Esophagus squamous epithelium (tissue), 5 donors: Measurements from ENCODE around the gene MTCL1. TPM values are rescaled to one million over a fixed set of nuclear protein-coding genes. Genes with fewer than 3 reads are reported as not detected.

Experiments used
- DNase-seq: peaks from one replicate; lab custom pipeline; 2025; lab: John Stamatoyannopoulos, UW
- H3K27ac ChIP-seq, 4 donors: fragments of 200-600 bp; sonication (generic); one replicate each; pipeline ENCODE4 v1.5.1; 2016 to 2019; ENCODE audit warnings: mild to moderate bottlenecking in 1 of 4
- H3K27me3 ChIP-seq, 4 donors: fragments of 200-600 bp; sonication (generic); 1 replicate in 3 of 4; 2 replicates in 1 of 4; pipeline versions ENCODE4 v1.5.1 to v1.6.0; 2017 to 2021; ENCODE audit warnings: antibody characterized with exemption in 1 of 4
- H3K36me3 ChIP-seq, 3 donors: fragments of 200-600 bp; sonication (generic); one replicate each; pipeline ENCODE4 v1.5.1; 2016 to 2019
- H3K4me1 ChIP-seq, 3 donors: fragments of 200-600 bp; sonication (generic); one replicate each; pipeline ENCODE4 v1.5.1; 2017 to 2019
- H3K4me3 ChIP-seq, 4 donors: fragments of 200-600 bp; sonication (generic); 1 replicate in 3 of 4; 2 replicates in 1 of 4; pipeline ENCODE4 v1.5.1; 2016 to 2019; ENCODE audit warnings: mild to moderate bottlenecking in 2 of 4, moderate library complexity in 1 of 4
- H3K9me3 ChIP-seq, 3 donors: fragments of 200-600 bp; sonication (generic); one replicate each; pipeline ENCODE4 v1.5.1; 2016 to 2019
- CTCF ChIP-seq, 6 experiments: fragments of 450-650 bp in 4 of 6; fragments of 200-600 bp in 2 of 6; sonication (generic) in 2 of 6; IDR thresholded peaks; one replicate each; pipeline ENCODE4 v1.5.1; 2016 to 2019; ENCODE audit warnings: antibody characterized with exemption in 6 of 6, mild to moderate bottlenecking in 4 of 6, moderate library complexity in 4 of 6
- POLR2A ChIP-seq, 4 donors: fragments of 450-650 bp; IDR thresholded peaks; one replicate each; pipeline ENCODE4 v1.6.1; 2017; ENCODE audit warnings: antibody characterized with exemption in 4 of 4, mild to moderate bottlenecking in 4 of 4, moderate library complexity in 3 of 4
- WGBS, 2 donors: methylation state at CpG; one replicate each; pipeline ENCODE4 v1.1.5; 2018; 5-methylcytosine and 5-hydroxymethylcytosine counted together
- intact Hi-C: fragments of 100-400 bp; cut with DNase I; formaldehyde crosslinking; loops from one replicate; pipeline ENCODE4 v1.15.0; 2022
- total RNA-seq, 4 donors: library from RNA; depleted of rRNA; stranded (reverse); fragments of >200 nt; gene quantifications; one replicate each; pipeline ENCODE4 v1.1.0, GENCODE V29; 2016
- donor health status: DM: yes; HTN: yes; CAD: no.

Gene MTCL1
- total RNA-seq, 4 donors from 2014 or later, result 6.5 to 16.4 (median 7.9) TPM

GRCh38 chr18:8751692-8752091, 46.3 kb downstream of the MTCL1 start:
- TF ChIP-seq CTCF (IDR thresholded peaks at IDR 0.05) (no peak), POLR2A (IDR thresholded peaks at IDR 0.05) (no peak)
- H3K36me3 ChIP-seq, result no peaks in the 10 kb centered on the region
- H3K4me1 ChIP-seq, result peaks cover 8 to 33% (median 20%) of the 10 kb centered on the region in 3 donors
- intact Hi-C loops, result no loop called here
- no peaks in the 10 kb centered on the region for H3K9me3 ChIP-seq
- H3K27ac ChIP-seq, result peak overlapping the region; percentile 63 to 81 (median 76)
- 49 to 55% methylated on average over 9 of the region's 9 CpGs for WGBS, 2 donors
- no peaks in the 10 kb centered on the region for H3K27me3 ChIP-seq
- no peak for DNase-seq
- peak overlapping the region in 1 of 4 donors; percentile 32 for H3K4me3 ChIP-seq

DNA sequence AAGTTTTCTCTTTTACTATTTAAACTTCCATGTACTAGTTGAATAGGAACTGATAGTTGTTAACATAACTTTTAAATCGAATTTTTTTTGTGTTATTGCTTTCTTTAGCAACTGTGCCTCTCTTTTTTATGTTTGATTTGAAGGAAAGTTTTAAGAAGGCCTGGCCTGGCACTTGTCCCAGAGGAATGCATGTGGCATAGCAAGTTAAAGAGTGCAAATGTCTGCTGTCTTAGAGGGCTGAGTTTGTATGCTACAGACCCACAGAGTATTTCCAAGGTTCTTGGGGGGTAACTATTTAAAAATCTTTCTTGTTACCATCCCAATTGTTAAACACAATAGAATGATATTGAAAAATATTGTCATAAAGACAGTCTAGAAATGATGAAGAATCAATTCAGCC, 47.0 kb downstream of the MTCL1 start:
- H3K36me3 ChIP-seq, result no peaks in the 10 kb centered on the region
- no peak for DNase-seq
- H3K9me3 ChIP-seq, result no peaks in the 10 kb centered on the region
- no peaks in the 10 kb centered on the region for H3K27me3 ChIP-seq
- intact Hi-C loops, result no loop called here
- peak overlapping the region; percentile 13 to 79 (median 68) for H3K27ac ChIP-seq
- peaks cover 8 to 39% (median 17%) of the 10 kb centered on the region in 3 donors for H3K4me1 ChIP-seq
- WGBS, 2 donors, result 12% methylated on average over 1 of the region's 1 CpG
- no peak for TF ChIP-seq POLR2A (IDR thresholded peaks at IDR 0.05)
- no peak for TF ChIP-seq CTCF (IDR thresholded peaks at IDR 0.05)
- no peak overlapping the region for H3K4me3 ChIP-seq

DNA sequence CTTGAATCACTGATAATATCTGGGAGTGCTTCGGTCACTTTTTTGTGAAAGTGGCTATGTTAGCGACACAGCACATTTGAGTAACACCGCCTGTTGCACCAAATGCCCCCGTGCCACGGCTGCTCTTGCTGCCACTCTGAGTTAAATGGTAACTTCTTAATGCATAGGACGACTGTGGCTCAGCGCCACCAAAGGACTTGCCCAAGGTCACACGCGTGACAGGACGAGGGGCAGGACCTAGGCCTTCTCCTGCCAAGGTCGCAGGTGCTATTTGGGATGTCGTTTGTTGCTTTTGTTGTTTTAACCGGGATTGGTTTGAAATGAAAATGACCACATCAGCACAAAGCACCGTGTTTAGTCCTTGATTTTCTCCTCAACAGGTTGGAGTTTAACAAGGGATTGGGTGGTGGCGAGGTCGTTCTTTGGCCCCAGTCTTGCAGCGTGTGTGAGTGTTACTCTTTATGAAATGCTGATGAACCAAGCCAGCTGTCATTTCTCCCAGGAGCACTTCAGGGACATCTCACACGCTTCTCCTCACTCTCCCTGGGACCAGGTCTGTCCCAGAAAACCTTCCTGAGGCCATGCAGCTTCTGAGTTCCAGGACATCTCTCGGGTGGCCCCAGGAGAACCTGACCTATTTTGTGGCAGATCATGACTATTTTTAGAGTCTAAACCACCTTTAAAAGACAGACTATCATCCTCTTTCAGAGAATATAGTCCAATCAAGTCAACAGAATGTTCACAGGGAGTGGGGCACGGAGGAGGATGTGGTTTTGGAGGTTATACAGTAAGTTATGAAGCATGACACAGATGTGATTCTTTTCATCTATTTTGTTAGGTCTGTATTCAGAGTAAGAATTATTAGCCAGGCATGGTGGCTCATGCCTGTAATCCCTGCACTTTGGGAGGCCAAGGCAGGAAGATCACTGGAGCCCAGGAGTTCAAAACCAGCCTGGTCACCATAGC, 49.9 kb downstream of the MTCL1 start:
- H3K4me3 ChIP-seq, result no peak overlapping the region
- no peaks in the 10 kb centered on the region for H3K36me3 ChIP-seq
- H3K9me3 ChIP-seq, result no peaks in the 10 kb centered on the region
- no peak for DNase-seq
- TF ChIP-seq POLR2A (IDR thresholded peaks at IDR 0.05), result no peak
- no peak for TF ChIP-seq CTCF (IDR thresholded peaks at IDR 0.05)
- H3K27ac ChIP-seq, result peak overlapping the region in 1 of 4 donors; percentile 13
- peaks cover 7 to 44% (median 19%) of the 10 kb centered on the region in 3 donors for H3K4me1 ChIP-seq
- 87 to 91% methylated on average over 12 to 13 of the region's 20 CpGs for WGBS, 2 donors
- H3K27me3 ChIP-seq, result no peaks in the 10 kb centered on the region
- intact Hi-C loops, result no loop called here

DNA sequence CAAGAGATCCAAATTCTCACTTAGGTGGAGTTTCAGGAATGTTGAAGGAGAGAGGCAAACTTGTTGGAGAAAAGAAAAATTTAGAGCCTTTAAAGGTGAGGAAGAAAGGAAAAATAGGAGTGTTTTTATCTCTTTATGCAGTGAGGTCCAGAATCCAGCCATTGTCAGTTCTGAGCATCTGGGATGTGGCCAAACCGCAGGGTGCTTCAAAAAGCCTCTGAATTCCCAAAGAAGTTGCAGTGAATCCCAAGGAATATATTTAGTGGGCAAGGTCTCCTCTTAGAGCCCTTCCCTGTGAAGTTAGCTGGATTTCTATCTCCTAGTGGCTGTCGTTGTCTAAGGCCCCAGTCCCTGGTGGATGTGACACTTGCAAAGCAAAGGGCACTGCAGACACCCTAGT, 51.2 kb downstream of the MTCL1 start:
- peaks cover 0 to 31% (median 8%) of the 10 kb centered on the region in 3 donors for H3K4me1 ChIP-seq
- 76 to 79% methylated on average over 2 of the region's 2 CpGs for WGBS, 2 donors
- H3K36me3 ChIP-seq, result no peaks in the 10 kb centered on the region
- no peak overlapping the region for H3K27ac ChIP-seq
- intact Hi-C loops, result no loop called here
- no peaks in the 10 kb centered on the region for H3K27me3 ChIP-seq
- H3K9me3 ChIP-seq, result no peaks in the 10 kb centered on the region
- H3K4me3 ChIP-seq, result no peak overlapping the region
- no peak for DNase-seq
- no peak for TF ChIP-seq CTCF (IDR thresholded peaks at IDR 0.05)
- TF ChIP-seq POLR2A (IDR thresholded peaks at IDR 0.05), result no peak

- no peak overlapping the region for H3K27ac ChIP-seq
- no peaks in the 10 kb centered on the region for H3K9me3 ChIP-seq
- no peaks in the 10 kb centered on the region for H3K27me3 ChIP-seq
- H3K4me1 ChIP-seq, result peaks cover 0 to 22% (median 3%) of the 10 kb centered on the region in 3 donors
- no peak for DNase-seq
- H3K4me3 ChIP-seq, result no peak overlapping the region
- intact Hi-C loops, result no loop called here
- H3K36me3 ChIP-seq, result peaks cover 0 to 8% (median 0%) of the 10 kb centered on the region in 3 donors
- TF ChIP-seq POLR2A (IDR thresholded peaks at IDR 0.05) (no peak), CTCF (IDR thresholded peaks at IDR 0.05) (no peak)
- WGBS, 2 donors, result 33 to 60% methylated on average over 7 of the region's 7 CpGs
Measured at GRCh38 chr18:8757396-8757997, 52.1 kb downstream of the MTCL1 start.
